OCI-LY3 (cell line): ENCODE data around the gene SURF2.

ENCODE experiments used
- H2AFZ ChIP-seq: fragments of 200-600, 300-600 bp; shearing (Covaris generic); 2 replicates; pipeline ENCODE4 v1.6.0; 2014; ENCODE audit warnings: antibody characterized with exemption, low read depth, low read length
- H3K27ac ChIP-seq: fragments of 200-600, 300-600 bp; sonication (generic); 2 replicates; pipeline ENCODE4 v1.5.1; 2014; ENCODE audit warnings: mild to moderate bottlenecking, low read length, moderate library complexity, mixed read lengths
- H3K27me3 ChIP-seq: fragments of 200-600, 300-600 bp; sonication (generic); 2 replicates; pipeline ENCODE4 v1.6.1; 2014; ENCODE audit warnings: low read depth, low read length, mixed read lengths
- H3K36me3 ChIP-seq: fragments of 200-600, 300-600 bp; sonication (generic); replicated peaks from 2 replicates; pipeline ENCODE3; 2014; ENCODE audit warnings: low read depth, low read length, mixed read lengths
- H3K4me1 ChIP-seq: fragments of 300-600, 200-600 bp; sonication (generic); 2 replicates; pipeline ENCODE4 v1.6.1; 2014; ENCODE audit warnings: low read length, mixed read lengths
- H3K4me2 ChIP-seq: fragments of 200-600, 300-600 bp; sonication (generic); 2 replicates; pipeline ENCODE4 v1.6.1; 2014; ENCODE audit warnings: low read length, mixed read lengths
- H3K4me3 ChIP-seq: fragments of 300-600, 200-600 bp; sonication (generic); 2 replicates; pipeline ENCODE4 v1.5.1; 2014; ENCODE audit warnings: antibody characterized with exemption, mild to moderate bottlenecking, low read length, moderate library complexity
- H3K79me2 ChIP-seq: fragments of 300-600, 200-600 bp; shearing (Covaris generic); 2 replicates; pipeline ENCODE4 v1.6.1; 2014; ENCODE audit warnings: mild to moderate bottlenecking, low read length, mixed read lengths
- H3K9ac ChIP-seq: fragments of 300-600, 200-600 bp; shearing (Covaris generic); 2 replicates; pipeline ENCODE4 v1.6.0; 2014; ENCODE audit warnings: mild to moderate bottlenecking, low read length, moderate library complexity
- H3K9me3 ChIP-seq: fragments of 200-600, 300-600 bp; shearing (Covaris generic); 2 replicates; pipeline ENCODE4 v1.6.1; 2014; ENCODE audit warnings: low read length, mixed read lengths; ENCODE audit not compliant: insufficient read depth
- H4K20me1 ChIP-seq: fragments of 200-600, 300-600 bp; sonication (generic); 2 replicates; pipeline ENCODE4 v1.6.1; 2016; ENCODE audit warnings: low read length, mixed read lengths; ENCODE audit not compliant: insufficient read depth
- EZH2phosphoT487 ChIP-seq: fragments of 200-600 bp; shearing (Covaris generic); IDR thresholded peaks from 2 replicates; pipeline ENCODE4 v1.6.1; 2018; ENCODE audit warnings: antibody characterized with exemption, mixed run types, low read depth
- TF ChIP-seq, protein P1 (sequence below): fragments of 200-600, 300-600 bp; sonication (generic); IDR thresholded peaks from 2 replicates; pipeline ENCODE4 v1.5.1; 2014; ENCODE audit warnings: antibody characterized with exemption, low read length, low read depth

Gene SURF2

DNA sequence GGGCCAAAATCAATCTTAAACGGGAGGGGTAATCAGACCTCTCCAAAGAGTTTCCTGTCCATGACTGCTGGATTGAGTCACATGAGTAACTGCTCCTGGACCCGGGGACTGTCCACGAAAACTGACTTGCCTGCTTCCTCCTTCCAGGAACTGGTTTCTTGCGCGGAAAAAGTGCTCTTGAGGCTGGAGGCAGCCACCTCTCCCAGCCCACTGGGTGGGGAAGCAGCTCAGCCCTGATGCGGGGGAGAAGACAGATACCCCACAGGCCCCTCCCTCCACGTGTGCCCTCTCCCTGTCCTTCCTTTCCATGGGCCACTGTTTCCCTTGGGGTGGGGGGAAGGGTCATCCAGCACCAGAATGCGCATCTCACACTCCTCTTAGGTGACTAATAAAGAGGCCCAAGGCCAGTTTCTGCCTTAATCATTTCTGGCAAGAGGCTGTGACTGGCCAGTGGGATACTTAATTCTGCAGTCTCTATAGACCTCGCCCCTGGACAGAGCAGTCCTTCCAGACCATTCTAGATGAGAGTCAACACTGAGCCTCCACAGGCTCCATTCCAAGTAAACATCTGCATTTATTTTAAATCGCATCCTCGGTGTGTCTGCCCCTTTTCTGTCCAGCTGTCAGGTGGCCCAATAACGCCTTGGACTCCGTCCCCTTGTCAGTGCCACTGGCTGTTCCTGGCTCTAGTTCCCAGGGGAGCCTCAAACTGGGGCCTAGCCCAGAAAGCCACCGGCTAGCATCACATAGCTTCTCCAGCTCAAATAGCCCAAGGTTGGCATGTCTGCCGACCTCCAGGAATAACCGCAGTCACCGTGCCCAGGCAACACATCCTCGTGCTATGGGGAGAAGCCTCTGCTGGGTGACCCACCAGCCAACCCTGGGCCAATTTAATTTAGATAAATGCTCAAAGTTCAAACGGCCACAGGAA, 49.4 kb downstream of the SURF2 start:
- no peaks in the 10 kb centered on the region for H3K27me3 ChIP-seq
- no peak for TF ChIP-seq EZH2phosphoT487
- TF ChIP-seq, protein P1, sequence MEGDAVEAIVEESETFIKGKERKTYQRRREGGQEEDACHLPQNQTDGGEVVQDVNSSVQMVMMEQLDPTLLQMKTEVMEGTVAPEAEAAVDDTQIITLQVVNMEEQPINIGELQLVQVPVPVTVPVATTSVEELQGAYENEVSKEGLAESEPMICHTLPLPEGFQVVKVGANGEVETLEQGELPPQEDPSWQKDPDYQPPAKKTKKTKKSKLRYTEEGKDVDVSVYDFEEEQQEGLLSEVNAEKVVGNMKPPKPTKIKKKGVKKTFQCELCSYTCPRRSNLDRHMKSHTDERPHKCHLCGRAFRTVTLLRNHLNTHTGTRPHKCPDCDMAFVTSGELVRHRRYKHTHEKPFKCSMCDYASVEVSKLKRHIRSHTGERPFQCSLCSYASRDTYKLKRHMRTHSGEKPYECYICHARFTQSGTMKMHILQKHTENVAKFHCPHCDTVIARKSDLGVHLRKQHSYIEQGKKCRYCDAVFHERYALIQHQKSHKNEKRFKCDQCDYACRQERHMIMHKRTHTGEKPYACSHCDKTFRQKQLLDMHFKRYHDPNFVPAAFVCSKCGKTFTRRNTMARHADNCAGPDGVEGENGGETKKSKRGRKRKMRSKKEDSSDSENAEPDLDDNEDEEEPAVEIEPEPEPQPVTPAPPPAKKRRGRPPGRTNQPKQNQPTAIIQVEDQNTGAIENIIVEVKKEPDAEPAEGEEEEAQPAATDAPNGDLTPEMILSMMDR, result no peak
- no peak overlapping the region for H2AFZ ChIP-seq
- no peak overlapping the region for H3K4me2 ChIP-seq
- no peak overlapping the region for H3K9ac ChIP-seq
- no peaks in the 10 kb centered on the region for H4K20me1 ChIP-seq
- H3K4me3 ChIP-seq, result no peak overlapping the region
- H3K36me3 ChIP-seq, result peaks cover 41% of the 10 kb centered on the region
- no peaks in the 10 kb centered on the region for H3K4me1 ChIP-seq
- no peak overlapping the region for H3K27ac ChIP-seq
- no peaks in the 10 kb centered on the region for H3K79me2 ChIP-seq
- no peaks in the 10 kb centered on the region for H3K9me3 ChIP-seq

DNA sequence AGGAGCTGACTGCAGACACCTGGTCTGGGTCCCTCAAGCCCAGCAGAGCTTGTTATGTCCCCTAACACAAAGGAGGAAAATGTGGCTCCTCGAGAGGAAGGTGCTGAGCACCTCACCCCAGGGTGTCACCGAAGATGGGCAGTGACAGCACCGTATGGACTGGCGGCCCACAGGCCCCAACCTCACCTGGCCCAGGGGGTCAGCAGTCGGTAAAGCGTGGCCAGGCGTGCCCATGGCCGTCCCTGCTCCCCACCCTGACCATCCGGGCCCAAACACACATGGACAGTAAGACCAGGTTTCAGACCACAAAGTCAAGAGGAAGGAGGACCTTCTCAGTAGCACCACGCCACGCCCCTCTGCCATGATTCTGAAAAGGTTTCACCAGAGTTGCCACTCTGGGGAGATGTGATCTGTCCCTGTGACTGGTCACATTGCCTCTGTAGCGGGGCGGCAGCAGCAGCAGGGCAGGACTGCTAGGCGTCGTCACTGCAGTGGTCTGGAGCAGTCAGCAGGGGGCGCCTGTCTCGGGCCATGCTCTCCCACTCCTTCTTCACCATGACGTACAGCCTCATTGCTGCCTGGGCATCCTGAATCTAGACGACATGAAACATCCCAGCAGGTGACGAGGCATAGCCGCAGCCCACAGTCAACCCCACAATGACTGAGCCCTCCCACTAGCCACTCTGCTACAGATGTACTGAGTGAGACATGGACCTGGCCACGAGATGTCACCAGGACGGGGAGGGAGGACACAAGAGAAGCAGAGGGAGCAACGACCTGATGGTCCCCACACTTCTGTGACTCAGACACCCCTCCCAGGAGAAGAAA, 50.3 kb downstream of the SURF2 start:
- TF ChIP-seq, protein P1, result peak; percentile 91
- TF ChIP-seq EZH2phosphoT487, result no peak
- no peaks in the 10 kb centered on the region for H3K27me3 ChIP-seq
- H2AFZ ChIP-seq, result no peak overlapping the region
- H3K4me3 ChIP-seq, result no peak overlapping the region
- no peaks in the 10 kb centered on the region for H3K9me3 ChIP-seq
- no peak overlapping the region for H3K27ac ChIP-seq
- H3K9ac ChIP-seq, result no peak overlapping the region
- no peaks in the 10 kb centered on the region for H3K79me2 ChIP-seq
- H3K36me3 ChIP-seq, result peaks cover 48% of the 10 kb centered on the region
- H3K4me1 ChIP-seq, result no peaks in the 10 kb centered on the region
- H4K20me1 ChIP-seq, result no peaks in the 10 kb centered on the region
- H3K4me2 ChIP-seq, result no peak overlapping the region

DNA sequence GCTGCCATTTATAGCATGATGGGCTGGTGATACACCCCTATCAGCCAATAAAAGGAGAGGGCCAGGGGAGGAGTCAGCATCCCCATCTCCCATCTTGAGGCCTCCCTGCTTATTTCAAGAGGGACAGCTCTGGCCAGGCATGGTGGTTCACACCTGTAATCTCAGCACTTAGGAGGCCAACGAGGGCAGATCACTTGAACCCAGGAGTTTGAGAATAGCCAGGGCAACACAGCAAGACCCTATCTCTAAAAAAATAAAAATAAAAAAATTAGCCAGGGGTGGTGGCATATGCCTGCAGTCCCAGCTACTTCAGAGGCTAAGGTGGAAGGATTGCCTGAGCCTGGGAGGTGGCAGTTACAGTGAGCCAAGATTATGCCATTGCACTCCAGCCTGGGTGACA, 51.7 kb downstream of the SURF2 start:
- no peaks in the 10 kb centered on the region for H3K79me2 ChIP-seq
- H4K20me1 ChIP-seq, result no peaks in the 10 kb centered on the region
- no peaks in the 10 kb centered on the region for H3K27me3 ChIP-seq
- H3K4me1 ChIP-seq, result no peaks in the 10 kb centered on the region
- H2AFZ ChIP-seq, result no peak overlapping the region
- no peak overlapping the region for H3K9ac ChIP-seq
- peaks cover 53% of the 10 kb centered on the region for H3K36me3 ChIP-seq
- no peak overlapping the region for H3K27ac ChIP-seq
- H3K4me2 ChIP-seq, result no peak overlapping the region
- no peak overlapping the region for H3K4me3 ChIP-seq
- no peaks in the 10 kb centered on the region for H3K9me3 ChIP-seq
- TF ChIP-seq, protein P1, result no peak
- TF ChIP-seq EZH2phosphoT487, result no peak
